Astrocyte (in vitro differentiated cells and primary cell): Measurements from ENCODE around the gene PEX16. TPM values are rescaled to one million over a fixed set of nuclear protein-coding genes. Genes with fewer than 3 reads are reported as not detected.
"Not testable (repeated sequence)": the region's sequence is repeated elsewhere in the genome, so short reads cannot be mapped to it uniquely, and the experiment has no call there.

ENCODE experiments used
- DNase-seq: peaks from one replicate; pipeline ENCODE4 v3.0.0-alpha.2; 2010; ENCODE audit warnings: low read depth
- FAIRE-seq: peaks from 2 replicates; lab custom pipeline; 2011; peaks lifted over from hg19 to GRCh38; lab: Jason Lieb, UNC
- H2AFZ ChIP-seq: 2 replicates; pipeline ENCODE4 v1.6.0; 2012; ENCODE audit warnings: low read depth, low read length, inconsistent platforms
- H3K27ac ChIP-seq: 2 replicates; pipeline ENCODE4 v1.5.1; 2011; ENCODE audit warnings: low read depth, low read length, inconsistent platforms
- H3K27me3 ChIP-seq: 2 replicates; pipeline ENCODE4 v1.6.0; 2011; ENCODE audit warnings: low read length, inconsistent platforms; ENCODE audit not compliant: insufficient read depth
- H3K36me3 ChIP-seq: 2 replicates; pipeline ENCODE4 v1.5.1; 2011; ENCODE audit warnings: low read length, inconsistent platforms; ENCODE audit not compliant: insufficient read depth
- H3K4me1 ChIP-seq: 2 replicates; pipeline ENCODE4 v1.5.1; 2011; ENCODE audit warnings: low read length, inconsistent platforms; ENCODE audit not compliant: insufficient read depth
- H3K4me2 ChIP-seq: 2 replicates; pipeline ENCODE4 v1.6.0; 2012; ENCODE audit warnings: low read length, inconsistent platforms
- H3K4me3 ChIP-seq: 2 replicates; pipeline ENCODE4 v1.5.1; 2011; ENCODE audit warnings: low read depth, mild to moderate bottlenecking, low read length, inconsistent platforms; ENCODE audit not compliant: insufficient read depth
- H3K79me2 ChIP-seq: 2 replicates; pipeline ENCODE4 v1.6.0; 2012; ENCODE audit warnings: mild to moderate bottlenecking, low read length, inconsistent platforms; ENCODE audit not compliant: insufficient read depth
- H3K9ac ChIP-seq: 2 replicates; pipeline ENCODE4 v1.6.0; 2012; ENCODE audit warnings: mild to moderate bottlenecking, low read length, inconsistent platforms
- H3K9me3 ChIP-seq: 2 replicates; pipeline ENCODE4 v1.5.1; 2012; ENCODE audit warnings: low read depth, mild to moderate bottlenecking, low read length, inconsistent platforms; ENCODE audit not compliant: insufficient read depth
- H4K20me1 ChIP-seq: 2 replicates; pipeline ENCODE4 v1.6.0; 2012; ENCODE audit warnings: low read length, inconsistent platforms; ENCODE audit not compliant: insufficient read depth
- H3K27ac Mint-ChIP-seq: one replicate; pipeline ENCODE4 v1.8.0; 2021; ENCODE audit warnings: mild to moderate bottlenecking, mixed read lengths; ENCODE audit not compliant: unreplicated experiment
- H3K27me3 Mint-ChIP-seq: one replicate; pipeline ENCODE4 v1.8.0; 2021; ENCODE audit warnings: low read depth, mixed read lengths; ENCODE audit not compliant: unreplicated experiment
- H3K36me3 Mint-ChIP-seq: one replicate; pipeline ENCODE4 v1.8.0; 2021; ENCODE audit warnings: low read depth, mixed read lengths; ENCODE audit not compliant: unreplicated experiment
- H3K4me1 Mint-ChIP-seq: one replicate; pipeline ENCODE4 v1.8.0; 2021; ENCODE audit warnings: low read depth, mixed read lengths; ENCODE audit not compliant: unreplicated experiment
- H3K4me3 Mint-ChIP-seq: one replicate; pipeline ENCODE4 v1.8.0; 2021; ENCODE audit warnings: mild to moderate bottlenecking, moderate library complexity, mixed read lengths; ENCODE audit not compliant: unreplicated experiment
- H3K9me3 Mint-ChIP-seq: one replicate; pipeline ENCODE4 v1.8.0; 2021; ENCODE audit warnings: mild to moderate bottlenecking, mixed read lengths; ENCODE audit not compliant: unreplicated experiment
- CTCF ChIP-seq: IDR thresholded peaks from 2 replicates; pipeline ENCODE4 v1.5.1; 2011; ENCODE audit warnings: low read depth, mild to moderate bottlenecking, inconsistent platforms, low read length, moderate library complexity; ENCODE audit not compliant: insufficient read depth
- EZH2 ChIP-seq: IDR thresholded peaks from 2 replicates; pipeline ENCODE4 v1.6.1; 2012; ENCODE audit warnings: mild to moderate bottlenecking, low read length, inconsistent platforms; ENCODE audit not compliant: insufficient read depth
- total RNA-seq: library from RNA; stranded (reverse); gene quantifications from 2 replicates; pipeline ENCODE4 v1.2.1, GENCODE V29; 2021

PEX16 gene
- total RNA-seq, 1 donor from 2014 or later = 25.9 TPM

GRCh38 chr11:45906965-45907611 is 10.6 kb downstream of the PEX16 start, which contains the start of gene FREY1:
Gene FREY1 (minus strand): TSS chr11:45907271. CDS start chr11:45907245, 26 bp downstream.
- no peak within 1 kb of the TSS for H3K27ac Mint-ChIP-seq
- H3K36me3 Mint-ChIP-seq = peaks cover 10% of the 10 kb centered on the region
- peaks cover 2% of the 10 kb centered on the region for H3K9me3 Mint-ChIP-seq
- Histone ChIP-seq H4K20me1 (peaks cover 8% of the 10 kb centered on the region), H3K79me2 (no peaks in the 10 kb centered on the region), H3K27ac (no peak within 1 kb of the TSS), H3K4me2 (no peak within 1 kb of the TSS), H3K4me1 (no peaks in the 10 kb centered on the region), H3K9ac (no peak within 1 kb of the TSS), H3K27me3 (no peaks in the 10 kb centered on the region), H2AFZ (no peak within 1 kb of the TSS), H3K36me3 (no peaks in the 10 kb centered on the region), H3K9me3 (no peaks in the 10 kb centered on the region), H3K4me3 (no peak within 1 kb of the TSS)
- peak within 1 kb of the TSS; percentile 57 for H3K4me3 Mint-ChIP-seq
- TF ChIP-seq EZH2 (no peak), CTCF (no peak)
- H3K4me1 Mint-ChIP-seq = no peaks in the 10 kb centered on the region
- FAIRE-seq = no peak
- H3K27me3 Mint-ChIP-seq = no peaks in the 10 kb centered on the region
- no peak for DNase-seq

- Histone ChIP-seq H3K27ac (no peak overlapping the region), H3K9me3 (no peaks in the 10 kb centered on the region), H2AFZ (no peak overlapping the region), H3K4me2 (no peak overlapping the region), H3K9ac (no peak overlapping the region), H4K20me1 (peaks cover 14% of the 10 kb centered on the region), H3K27me3 (no peaks in the 10 kb centered on the region), H3K79me2 (no peaks in the 10 kb centered on the region), H3K4me1 (peaks cover 2% of the 10 kb centered on the region), H3K36me3 (no peaks in the 10 kb centered on the region), H3K4me3 (no peak overlapping the region)
- DNase-seq (no peak), FAIRE-seq (no peak)
- TF ChIP-seq EZH2 = no peak
- TF ChIP-seq CTCF = no peak
- Mint-ChIP-seq H3K4me3 (no peak overlapping the region), H3K4me1 (no peaks in the 10 kb centered on the region), H3K27ac (no peak overlapping the region), H3K27me3 (no peaks in the 10 kb centered on the region), H3K36me3 (peaks cover 10% of the 10 kb centered on the region), H3K9me3 (peaks cover 2% of the 10 kb centered on the region)
These were observed 11.5 kb downstream of the PEX16 start for GRCh38 chr11:45906096-45906682.

DNA sequence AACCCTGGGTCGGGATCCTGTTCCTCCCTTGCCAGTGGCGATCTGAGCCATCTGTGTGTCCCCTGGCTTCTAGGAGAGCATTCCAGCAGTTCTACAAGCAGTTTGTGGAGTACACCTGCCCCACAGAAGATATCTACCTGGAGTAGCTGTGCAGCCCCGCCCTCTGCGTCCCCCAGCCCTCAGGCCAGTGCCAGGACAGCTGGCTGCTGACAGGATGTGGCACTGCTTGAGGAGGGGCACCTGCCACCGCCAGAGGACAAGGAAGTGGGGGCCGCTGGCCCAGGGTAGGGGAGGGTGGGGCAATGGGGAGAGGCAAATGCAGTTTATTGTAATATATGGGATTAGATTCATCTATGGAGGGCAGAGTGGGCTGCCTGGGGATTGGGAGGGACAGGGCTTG is 12.1 kb downstream of the PEX16 start:
- not testable (repeated sequence) for H3K27me3 ChIP-seq, H3K4me2 ChIP-seq, H3K4me3 Mint-ChIP-seq, H3K27ac Mint-ChIP-seq, H3K9me3 Mint-ChIP-seq, H3K4me3 ChIP-seq, H3K27me3 Mint-ChIP-seq, FAIRE-seq, H3K36me3 ChIP-seq, H3K36me3 Mint-ChIP-seq, H3K79me2 ChIP-seq, DNase-seq, H3K4me1 ChIP-seq, H2AFZ ChIP-seq, H3K9ac ChIP-seq, H3K9me3 ChIP-seq, H3K4me1 Mint-ChIP-seq, H3K27ac ChIP-seq
- peaks cover 20% of the 10 kb centered on the region for H4K20me1 ChIP-seq
